CD8-positive, alpha-beta memory T cell (primary cell): Measurements from ENCODE around the gene RNU6-1. TPM values are rescaled to one million over a fixed set of nuclear protein-coding genes. Genes with fewer than 3 reads are reported as not detected.
A peak's percentile ranks its signal among the peaks of the same experiment; 100 is the strongest.

ENCODE experiments used
- CTCF ChIA-PET: fragments of 350-600 bp; sonication (Branson Sonifier 250); formaldehyde crosslinking; loops from one replicate; lab custom pipeline; 2021; ENCODE audit warnings: antibody characterized with exemption; lab: Charles Lee
- POLR2A ChIA-PET: fragments of 350-600 bp; sonication (Branson Sonifier 250); formaldehyde crosslinking; loops from one replicate; lab custom pipeline; 2021; ENCODE audit warnings: antibody characterized with exemption; lab: Charles Lee
- DNase-seq, 5 donors: peaks; one replicate each; pipeline versions ENCODE4 v3.0.0 to v3.0.0-alpha.2; 2020 to 2022; ENCODE audit warnings: mixed read lengths in 1 of 5
- H3K27ac ChIP-seq: one replicate; pipeline ENCODE4 v1.7.0; 2013; ENCODE audit warnings: low read depth, mild to moderate bottlenecking, low read length, moderate library complexity
- H3K27me3 ChIP-seq: 2 replicates; pipeline ENCODE4 v1.7.0; 2013; ENCODE audit warnings: low read length, mild to moderate bottlenecking; ENCODE audit not compliant: insufficient read depth, poor library complexity, severe bottlenecking
- H3K36me3 ChIP-seq: 2 replicates; pipeline ENCODE4 v1.7.0; 2013; ENCODE audit warnings: mild to moderate bottlenecking, low read length, moderate library complexity; ENCODE audit not compliant: insufficient read depth
- H3K4me1 ChIP-seq: 2 replicates; pipeline ENCODE4 v1.7.0; 2013; ENCODE audit warnings: mild to moderate bottlenecking, low read length, moderate library complexity; ENCODE audit not compliant: insufficient read depth
- H3K4me3 ChIP-seq: 2 replicates; pipeline ENCODE4 v1.7.0; 2013; ENCODE audit warnings: mild to moderate bottlenecking, low read length
- H3K9me3 ChIP-seq: 2 replicates; pipeline ENCODE4 v1.7.0; 2013; ENCODE audit warnings: mild to moderate bottlenecking, low read length
- H3K27ac Mint-ChIP-seq, 8 donors: one replicate each; pipeline ENCODE4 v1.8.0; 2020 to 2021; ENCODE audit warnings: mixed read lengths in 8 of 8, mild to moderate bottlenecking in 6 of 8, inconsistent platforms in 3 of 8, moderate library complexity in 3 of 8
- H3K27me3 Mint-ChIP-seq, 2 donors: one replicate each; pipeline ENCODE4 v1.8.0; 2020 to 2021; ENCODE audit warnings: mixed read lengths in 2 of 2, mild to moderate bottlenecking in 1 of 2, moderate library complexity in 1 of 2
- H3K36me3 Mint-ChIP-seq, 3 donors: one replicate each; pipeline ENCODE4 v1.8.0; 2020 to 2021; ENCODE audit warnings: mixed read lengths in 3 of 3, inconsistent platforms in 1 of 3, mild to moderate bottlenecking in 1 of 3
- H3K4me1 Mint-ChIP-seq, 3 donors: one replicate each; pipeline ENCODE4 v1.8.0; 2020 to 2021; ENCODE audit warnings: mixed read lengths in 3 of 3, inconsistent platforms in 1 of 3, mild to moderate bottlenecking in 1 of 3
- H3K4me3 Mint-ChIP-seq, 7 donors: one replicate each; pipeline ENCODE4 v1.8.0; 2020 to 2021; ENCODE audit warnings: mixed read lengths in 7 of 7, mild to moderate bottlenecking in 6 of 7, moderate library complexity in 4 of 7, inconsistent platforms in 2 of 7
- H3K9me3 Mint-ChIP-seq, 5 donors: one replicate each; pipeline ENCODE4 v1.8.0; 2020 to 2022; ENCODE audit warnings: mixed read lengths in 5 of 5, mild to moderate bottlenecking in 3 of 5, moderate library complexity in 2 of 5, inconsistent platforms in 1 of 5
- polyA plus RNA-seq: library from polyadenylated mRNA; unstranded; fragments of 300-500 nt; fragmentation: Illumina TruSeq; gene quantifications from one replicate; pipeline ENCODE4 v1.2.3, GENCODE V29; 2021
- total RNA-seq, 2 experiments: library from RNA; stranded (reverse); gene quantifications; one replicate each; pipeline ENCODE4 v1.2.3, GENCODE V29; 2021

RNU6-1 gene
- total and polyA plus RNA-seq, 3 experiments from 2014 or later = not detected

DNA sequence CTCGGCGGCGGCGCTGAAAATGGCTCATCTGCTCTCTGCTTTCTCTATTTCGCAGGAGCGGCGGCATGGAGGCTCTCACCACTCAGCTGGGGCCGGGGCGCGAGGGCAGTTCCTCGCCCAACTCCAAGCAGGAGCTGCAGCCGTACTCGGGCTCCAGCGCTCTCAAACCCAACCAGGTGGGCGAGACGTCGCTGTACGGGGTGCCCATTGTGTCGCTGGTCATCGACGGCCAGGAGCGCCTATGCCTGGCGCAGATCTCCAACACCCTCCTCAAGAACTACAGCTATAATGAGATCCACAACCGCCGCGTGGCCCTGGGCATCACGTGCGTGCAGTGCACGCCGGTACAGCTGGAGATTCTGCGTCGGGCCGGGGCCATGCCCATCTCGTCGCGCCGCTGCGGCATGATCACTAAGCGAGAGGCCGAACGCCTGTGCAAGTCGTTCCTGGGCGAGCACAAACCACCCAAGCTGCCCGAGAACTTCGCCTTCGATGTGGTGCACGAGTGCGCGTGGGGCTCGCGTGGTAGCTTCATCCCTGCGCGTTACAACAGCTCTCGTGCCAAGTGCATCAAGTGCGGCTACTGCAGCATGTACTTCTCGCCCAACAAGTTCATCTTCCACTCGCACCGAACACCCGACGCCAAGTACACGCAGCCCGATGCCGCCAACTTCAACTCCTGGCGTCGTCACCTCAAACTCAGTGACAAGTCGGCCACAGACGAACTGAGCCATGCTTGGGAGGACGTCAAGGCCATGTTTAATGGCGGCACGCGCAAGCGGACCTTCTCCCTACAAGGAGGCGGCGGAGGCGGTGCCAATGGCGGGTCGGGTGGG lies 13.7 kb downstream of the RNU6-1 start:
- H3K27ac Mint-ChIP-seq = peak overlapping the region in 2 of 8 donors; percentile 64 to 75
- H3K27ac ChIP-seq = no peak overlapping the region
- H3K4me1 Mint-ChIP-seq = peaks cover 40 to 75% (median 60%) of the 10 kb centered on the region in 3 donors
- H3K9me3 ChIP-seq = no peaks in the 10 kb centered on the region
- H3K4me3 ChIP-seq = no peak overlapping the region
- DNase-seq = no peak
- no peaks in the 10 kb centered on the region for H3K36me3 ChIP-seq
- H3K4me3 Mint-ChIP-seq = peak overlapping the region in 6 of 7 donors; percentile 51 to 72 (median 56)
- peaks cover 0 to 2% (median 0%) of the 10 kb centered on the region in 5 donors for H3K9me3 Mint-ChIP-seq
- H3K36me3 Mint-ChIP-seq = no peaks in the 10 kb centered on the region
- CTCF ChIA-PET = interaction anchor here (0.6 kb wide), 1 partner anchor 43 kb away, joined by 3 read pairs; no protein-coding TSS in a partner anchor
- peaks cover 61 to 74% of the 10 kb centered on the region in 2 donors for H3K27me3 Mint-ChIP-seq
- POLR2A ChIA-PET = interaction anchor here (1.3 kb wide), 1 partner anchor 41 kb away, joined by 5 read pairs; no protein-coding TSS in a partner anchor
- H3K4me1 ChIP-seq = peaks cover 27% of the 10 kb centered on the region
- H3K27me3 ChIP-seq = peaks cover 51% of the 10 kb centered on the region

- Mint-ChIP-seq H3K36me3 (no peaks in the 10 kb centered on the region), H3K4me1 (peaks cover 42 to 78% (median 55%) of the 10 kb centered on the region in 3 donors), H3K27me3 (peaks cover 61 to 74% of the 10 kb centered on the region in 2 donors), H3K9me3 (peaks cover 0 to 2% (median 0%) of the 10 kb centered on the region in 5 donors), H3K27ac (peak within 1 kb of the TSS in 2 of 8 donors; percentile 75 to 84), H3K4me3 (peak within 1 kb of the TSS in 6 of 7 donors; percentile 55 to 86 (median 70))
- no peak for DNase-seq
- Histone ChIP-seq H3K27me3 (peaks cover 49% of the 10 kb centered on the region), H3K4me3 (no peak within 1 kb of the TSS), H3K9me3 (no peaks in the 10 kb centered on the region), H3K27ac (no peak within 1 kb of the TSS), H3K36me3 (no peaks in the 10 kb centered on the region), H3K4me1 (peaks cover 25% of the 10 kb centered on the region)
- ChIA-PET POLR2A (interaction anchor here (1.3 kb wide), 1 partner anchor 41 kb away, joined by 5 read pairs; no protein-coding TSS in a partner anchor), CTCF (interaction anchor here (0.8 to 1.9 kb wide), 2 partner anchors 11 to 15 kb away, joined by 3 to 6 read pairs; no protein-coding TSS in a partner anchor)
Observed at GRCh38 chr15:67824976-67825880, 14.6 kb downstream of the RNU6-1 start, which contains the start of gene SKOR1. Gene SKOR1 (plus strand): TSS chr15:67825509. CDS start chr15:67825603, 94 bp downstream.

DNA sequence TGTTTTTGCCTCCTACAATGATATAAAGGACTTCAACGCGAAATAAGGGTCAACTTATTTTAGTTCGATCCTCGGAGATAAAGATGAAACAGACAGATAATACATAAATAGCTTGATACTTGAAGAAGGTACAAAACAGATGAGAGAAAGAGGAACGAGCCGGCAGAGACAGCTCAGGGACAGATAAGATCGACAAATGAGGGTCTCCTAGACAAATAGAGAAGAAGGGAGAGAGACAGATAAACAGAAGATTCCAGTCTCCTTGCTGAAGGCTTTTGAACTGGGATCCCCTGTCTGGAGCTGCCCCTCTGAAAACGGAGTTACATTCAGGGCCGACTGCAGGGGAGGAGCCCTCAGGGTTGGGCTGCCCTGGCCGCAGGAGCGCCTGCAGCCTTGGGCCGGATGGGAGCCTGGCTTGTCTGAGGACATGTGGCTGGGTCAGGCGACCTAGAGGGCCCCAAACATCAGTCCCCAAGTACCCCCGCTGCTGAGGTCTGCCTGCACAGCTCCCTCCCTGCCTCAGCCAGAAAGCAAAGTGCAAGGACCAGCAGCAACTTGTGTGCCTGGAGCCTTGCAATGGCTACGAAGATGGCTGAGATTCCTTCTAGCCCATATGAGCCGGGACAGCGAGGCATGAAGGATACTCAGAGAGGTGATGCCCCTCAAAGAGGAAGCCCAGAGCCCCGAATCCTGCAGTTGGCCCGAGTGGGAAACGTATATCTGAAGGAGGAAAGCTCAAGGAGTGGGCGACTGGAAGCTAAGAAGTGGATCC lies 15.5 kb downstream of the RNU6-1 start:
- H3K36me3 ChIP-seq = no peaks in the 10 kb centered on the region
- peaks cover 51% of the 10 kb centered on the region for H3K27me3 ChIP-seq
- no peaks in the 10 kb centered on the region for H3K9me3 ChIP-seq
- POLR2A ChIA-PET = interaction anchor here (0.6 kb wide), 1 partner anchor 12 kb away, joined by 3 read pairs; no protein-coding TSS in a partner anchor
- no peak for DNase-seq
- peaks cover 0 to 2% (median 0%) of the 10 kb centered on the region in 5 donors for H3K9me3 Mint-ChIP-seq
- H3K4me3 ChIP-seq = no peak overlapping the region
- peaks cover 38 to 72% (median 49%) of the 10 kb centered on the region in 3 donors for H3K4me1 Mint-ChIP-seq
- no peak overlapping the region for H3K27ac ChIP-seq
- H3K4me1 ChIP-seq = peaks cover 21% of the 10 kb centered on the region
- CTCF ChIA-PET = interaction anchor here (0.6 to 1.9 kb wide), 3 partner anchors 12 to 45 kb away, joined by 3 to 6 read pairs (median 3); no protein-coding TSS in a partner anchor
- H3K27me3 Mint-ChIP-seq = peaks cover 66 to 77% of the 10 kb centered on the region in 2 donors
- no peaks in the 10 kb centered on the region for H3K36me3 Mint-ChIP-seq
- H3K4me3 Mint-ChIP-seq = peak overlapping the region; percentile 77 to 86 (median 83)
- H3K27ac Mint-ChIP-seq = peak overlapping the region in 3 of 8 donors; percentile 7 to 84 (median 8)

DNA sequence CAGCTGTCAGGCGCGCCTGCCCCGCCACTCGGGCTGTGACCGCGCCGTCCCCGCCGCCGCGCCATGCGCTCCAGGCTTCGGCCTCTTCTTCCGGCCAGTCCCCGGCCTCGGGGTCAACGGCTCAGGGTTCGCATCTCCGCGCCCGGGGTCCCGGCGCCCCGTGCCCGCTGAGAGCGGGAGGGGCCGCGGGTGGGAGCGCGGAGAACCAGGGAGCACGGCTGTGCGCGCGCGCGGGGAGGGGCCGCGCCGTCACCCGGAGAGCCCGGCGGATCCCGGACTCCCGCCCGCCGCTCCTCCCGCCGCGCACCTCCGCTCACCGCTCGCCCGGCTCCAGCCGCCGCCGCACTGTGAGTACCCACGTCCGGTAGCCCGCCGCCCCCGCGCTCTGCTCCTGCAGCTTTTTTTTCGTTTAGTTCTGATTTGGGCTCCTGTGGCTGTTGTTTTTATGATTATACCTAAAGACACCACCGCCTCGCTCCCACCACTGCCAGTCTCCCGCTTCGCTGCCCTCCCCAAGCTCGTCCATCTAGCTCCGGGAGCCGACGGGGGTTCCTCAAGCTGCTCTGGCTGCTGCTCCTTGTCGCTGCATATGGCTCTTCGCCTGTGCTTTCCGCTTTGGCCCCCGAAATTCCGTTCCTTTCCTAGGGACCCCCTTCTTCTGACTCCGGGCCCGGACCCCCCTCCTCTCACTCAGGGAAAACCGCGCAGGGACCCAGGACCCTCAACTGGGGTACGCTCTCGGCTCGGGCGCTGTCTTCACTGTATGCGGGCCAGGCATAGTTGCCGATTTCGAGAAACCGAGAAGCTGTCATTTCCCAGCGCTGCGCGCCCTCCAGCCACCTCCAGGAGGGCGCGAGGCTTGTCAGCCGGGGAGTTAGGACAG lies 16.3 kb downstream of the RNU6-1 start:
- DNase-seq = no peak

GRCh38 chr15:67822537-67823313 lies 17.1 kb downstream of the RNU6-1 start:
- H3K36me3 ChIP-seq = no peaks in the 10 kb centered on the region
- peaks cover 48% of the 10 kb centered on the region for H3K27me3 ChIP-seq
- peaks cover 0 to 2% (median 0%) of the 10 kb centered on the region in 5 donors for H3K9me3 Mint-ChIP-seq
- peaks cover 15% of the 10 kb centered on the region for H3K4me1 ChIP-seq
- no peak overlapping the region for H3K4me3 ChIP-seq
- H3K9me3 ChIP-seq = no peaks in the 10 kb centered on the region
- peaks cover 63 to 76% of the 10 kb centered on the region in 2 donors for H3K27me3 Mint-ChIP-seq
- ChIA-PET POLR2A (no interaction called here), CTCF (no interaction called here)
- H3K4me3 Mint-ChIP-seq = peak overlapping the region; percentile 32 to 66 (median 55)
- H3K4me1 Mint-ChIP-seq = peaks cover 30 to 58% (median 36%) of the 10 kb centered on the region in 3 donors
- H3K36me3 Mint-ChIP-seq = no peaks in the 10 kb centered on the region
- no peak for DNase-seq
- H3K27ac ChIP-seq = no peak overlapping the region
- peak overlapping the region in 2 of 8 donors; percentile 5 to 48 for H3K27ac Mint-ChIP-seq

More for the DNA sequence above, 16.3 kb downstream of the RNU6-1 start:
- POLR2A ChIA-PET = interaction anchor here (0.6 kb wide), 1 partner anchor 13 kb away, joined by 3 read pairs; no protein-coding TSS in a partner anchor
- Mint-ChIP-seq H3K36me3 (no peaks in the 10 kb centered on the region), H3K9me3 (peaks cover 0 to 2% (median 0%) of the 10 kb centered on the region in 5 donors), H3K4me3 (peak overlapping the region; percentile 77 to 86 (median 83)), H3K27me3 (peaks cover 62 to 73% of the 10 kb centered on the region in 2 donors), H3K4me1 (peaks cover 32 to 64% (median 41%) of the 10 kb centered on the region in 3 donors), H3K27ac (peak overlapping the region in 3 of 8 donors; percentile 35 to 84 (median 61))
- Histone ChIP-seq H3K9me3 (no peaks in the 10 kb centered on the region), H3K27me3 (peaks cover 50% of the 10 kb centered on the region), H3K27ac (no peak overlapping the region), H3K4me3 (no peak overlapping the region), H3K36me3 (no peaks in the 10 kb centered on the region), H3K4me1 (peaks cover 18% of the 10 kb centered on the region)
- CTCF ChIA-PET = interaction anchor here (0.6 to 1.9 kb wide), 2 partner anchors 13 to 44 kb away, joined by 3 to 6 read pairs; no protein-coding TSS in a partner anchor
